ENCODE data around the gene PLPPR5.
"Not testable (repeated sequence)": the region's sequence is repeated elsewhere in the genome, so short reads cannot be mapped to it uniquely, and the experiment has no call there.

Gene PLPPR5

DNA sequence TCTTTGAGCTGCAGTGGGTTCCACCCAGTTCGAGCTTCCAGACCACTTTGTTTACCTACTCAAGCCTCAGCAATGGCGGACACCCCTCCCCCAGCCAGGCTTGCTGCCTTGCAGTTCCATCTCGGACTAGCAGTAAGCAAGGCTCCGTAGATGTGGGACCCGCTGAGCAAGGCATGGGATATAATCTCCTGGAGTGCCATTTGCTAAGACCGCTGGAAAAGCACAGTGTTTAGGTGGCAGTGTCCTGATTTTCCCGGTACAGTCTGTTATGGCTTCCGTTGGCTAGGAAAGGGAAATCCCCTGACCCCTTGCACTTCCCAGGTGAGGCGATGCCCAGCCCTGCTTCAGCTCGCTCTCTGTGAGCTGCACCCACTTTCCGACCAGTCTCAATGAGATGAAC, 123.4 kb downstream of the PLPPR5 start:
- H3K4me3 ChIP-seq (ENCODE audit: low read depth, low read length); DNase-seq (ENCODE audit: low read depth): not testable (repeated sequence)

DNA sequence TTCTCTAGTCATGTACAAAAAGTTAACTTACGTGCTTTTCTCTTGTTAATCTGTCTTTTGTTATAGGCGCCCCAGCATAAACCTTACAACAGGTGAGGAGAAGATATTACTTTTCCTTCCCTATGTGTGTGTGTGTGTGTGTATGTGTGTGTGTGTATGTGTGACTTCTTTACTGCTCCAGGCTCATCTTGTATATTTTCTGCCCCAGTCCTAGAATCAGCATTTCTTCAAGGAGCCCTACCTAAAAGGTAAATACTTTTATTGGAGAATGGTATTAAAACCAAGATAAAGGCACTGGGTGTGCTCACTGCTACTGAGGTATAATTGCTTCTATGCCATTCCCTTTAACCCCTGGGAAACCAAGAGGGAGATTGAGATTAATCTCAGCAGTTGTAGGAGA, 129.8 kb downstream of the PLPPR5 start:
- no peak overlapping the region for H3K4me3 ChIP-seq (ENCODE audit: low read depth, low read length)
- DNase-seq (ENCODE audit: low read depth), result no peak

DNA sequence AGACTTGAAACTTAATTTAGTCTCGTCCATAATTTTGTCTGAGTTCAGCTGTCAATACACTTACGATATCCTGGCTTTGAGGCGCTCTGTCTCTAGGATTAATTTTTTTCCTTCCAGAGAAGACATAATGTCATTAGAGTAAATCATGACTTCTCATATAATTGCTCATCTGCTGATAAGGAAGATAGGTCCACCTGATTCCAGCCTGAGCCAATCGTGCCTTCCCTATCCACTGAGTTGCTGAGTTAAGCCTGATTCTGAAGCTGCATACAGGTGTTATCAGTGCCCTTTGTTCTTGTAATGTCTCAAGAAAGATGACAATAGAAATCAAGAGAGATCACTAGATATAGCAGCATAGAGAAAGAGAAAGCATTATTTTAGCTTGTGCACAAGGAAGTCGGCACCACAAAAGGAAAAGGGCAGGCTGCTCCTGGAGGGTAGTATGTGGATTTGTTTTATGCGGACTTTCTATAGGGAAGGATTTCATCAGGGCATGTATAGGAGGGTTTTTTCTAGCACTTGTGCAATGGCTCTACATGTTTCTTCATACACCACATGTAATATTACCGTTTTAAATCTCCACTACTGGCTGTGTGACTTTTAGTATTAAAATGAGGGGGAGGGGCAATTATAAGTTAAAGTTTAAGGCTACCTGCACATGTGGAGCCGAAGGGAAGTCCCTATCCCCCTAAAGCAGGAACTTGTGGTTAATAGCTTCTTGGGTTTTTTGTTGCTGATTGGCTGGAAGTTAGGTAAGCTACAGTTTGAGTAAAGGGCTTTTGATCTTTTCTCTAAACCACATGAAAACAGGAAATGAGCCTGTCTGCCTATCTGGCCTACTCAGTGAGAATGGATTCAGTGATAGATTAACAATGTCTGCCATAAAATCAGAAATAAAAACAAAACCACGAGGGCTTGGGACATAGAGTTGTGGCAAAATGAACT, 133.4 kb downstream of the PLPPR5 start:
- no peak for DNase-seq (ENCODE audit: low read depth)
- no peak overlapping the region for H3K4me3 ChIP-seq (ENCODE audit: low read depth, low read length)

DNA sequence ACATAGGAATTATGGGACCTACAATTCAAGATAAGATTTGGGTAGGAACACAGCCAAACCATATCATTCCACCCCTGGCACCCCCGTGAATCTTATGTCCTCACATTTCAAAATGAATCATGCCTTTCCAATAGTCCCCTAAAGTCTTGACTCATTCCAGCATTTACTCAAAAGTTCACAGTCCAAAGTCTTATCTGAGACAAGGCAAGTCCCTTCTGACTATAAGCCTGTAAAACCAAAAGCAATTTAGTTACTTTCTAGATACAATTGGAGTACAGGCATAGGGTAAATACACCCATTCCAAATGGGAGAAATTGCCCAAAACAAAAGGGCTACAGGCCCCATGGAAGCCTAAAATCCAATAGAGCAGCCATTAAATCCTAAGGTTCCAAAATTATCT, 138.9 kb downstream of the PLPPR5 start:
- no peak overlapping the region for H3K4me3 ChIP-seq (ENCODE audit: low read depth, low read length)
- no peak for DNase-seq (ENCODE audit: low read depth)

DNA sequence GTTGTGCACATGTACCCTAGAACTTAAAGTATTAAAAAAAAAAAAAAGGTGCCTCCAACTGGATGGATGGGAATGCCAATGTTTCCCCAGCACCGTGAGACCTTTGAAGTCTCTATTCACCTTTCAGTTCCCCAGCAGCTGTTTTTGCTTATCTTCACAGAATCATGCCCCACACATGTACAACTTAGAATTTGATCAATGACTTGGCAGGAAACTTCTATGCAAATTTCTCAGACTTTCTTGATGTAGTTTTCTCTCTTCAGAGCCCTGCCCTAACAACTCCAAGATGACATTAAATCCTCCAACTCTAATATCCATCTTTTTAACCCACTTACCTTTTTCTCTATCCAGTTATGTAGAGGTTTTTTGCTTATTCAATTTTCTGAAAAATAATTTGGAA, 144.3 kb downstream of the PLPPR5 start:
- DNase-seq (ENCODE audit: low read depth), result no peak
- no peak overlapping the region for H3K4me3 ChIP-seq (ENCODE audit: low read depth, low read length)

DNA sequence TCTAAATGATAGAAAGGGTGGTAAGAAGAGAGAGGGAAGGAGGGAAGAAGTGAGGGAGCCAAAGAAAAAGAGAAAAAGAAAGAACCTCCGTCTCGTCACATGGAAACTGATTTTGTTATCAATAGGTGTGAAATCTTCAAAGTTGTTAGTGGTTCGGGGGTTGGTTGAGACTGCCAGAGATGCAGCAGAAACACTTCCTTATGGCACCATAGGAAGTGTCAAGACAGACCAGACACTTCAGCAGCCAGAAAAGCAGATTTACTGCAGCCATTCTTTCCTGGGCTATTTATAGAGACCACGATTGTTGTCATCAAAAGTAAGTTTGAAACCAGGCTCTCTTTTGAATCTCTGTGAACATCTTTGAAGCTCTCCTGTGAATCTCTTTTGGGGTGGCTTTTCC, 150.5 kb downstream of the PLPPR5 start:
- no peak overlapping the region for H3K4me3 ChIP-seq (ENCODE audit: low read depth, low read length)
- DNase-seq (ENCODE audit: low read depth), result no peak

DNA sequence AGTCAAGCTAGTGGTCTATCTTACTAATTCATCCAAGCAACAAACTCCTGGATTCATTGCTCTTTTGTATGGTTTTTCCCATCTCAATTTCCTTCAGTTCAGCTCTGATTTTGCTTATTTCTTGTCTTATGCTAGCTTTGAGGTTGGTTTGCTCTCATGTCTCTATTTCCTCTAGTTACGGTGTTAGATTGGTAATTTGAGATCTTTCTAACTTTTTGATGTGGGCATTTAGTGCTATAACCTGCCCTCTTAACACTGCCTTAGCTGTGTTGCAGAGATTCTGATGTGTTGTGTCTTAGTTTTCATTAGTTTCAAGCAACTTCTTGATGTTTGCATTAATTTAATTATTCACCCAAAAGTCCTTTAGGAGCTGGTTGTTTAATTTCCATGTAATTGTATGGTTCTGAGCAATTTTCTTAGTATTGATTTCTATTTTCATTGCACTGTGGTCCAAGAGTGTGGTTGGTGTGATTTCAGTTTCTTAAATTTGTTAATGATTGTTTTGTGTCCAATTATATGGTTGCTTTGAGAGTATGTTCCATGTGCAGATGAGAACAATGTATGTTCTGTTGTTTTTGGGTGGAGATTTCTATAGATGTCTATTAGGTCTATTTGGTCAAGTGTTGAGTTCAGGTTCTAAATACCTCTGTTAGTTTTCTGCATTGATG, 154.6 kb downstream of the PLPPR5 start:
- H3K4me3 ChIP-seq (ENCODE audit: low read depth, low read length), result no peak overlapping the region
- DNase-seq (ENCODE audit: low read depth), result no peak

DNA sequence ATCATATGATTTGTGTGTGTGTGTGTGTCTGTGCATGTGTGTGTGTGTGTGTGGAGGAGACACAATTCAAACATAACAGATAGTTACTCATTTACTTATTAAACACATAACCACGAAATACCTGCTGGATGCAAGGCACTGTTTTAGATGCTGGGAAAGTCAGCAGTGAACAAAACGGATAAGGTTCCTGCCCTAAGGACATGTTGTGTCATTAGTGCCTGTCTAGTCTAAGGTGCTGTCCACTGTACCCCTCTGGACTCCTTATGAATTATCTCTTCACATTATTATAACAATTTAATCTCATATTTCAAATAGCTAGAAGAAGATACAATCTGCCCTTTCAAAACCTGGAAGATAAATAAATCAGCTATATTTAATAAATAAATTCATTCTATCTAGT, 162.4 kb downstream of the PLPPR5 start:
- no peak for DNase-seq (ENCODE audit: low read depth)
- H3K4me3 ChIP-seq (ENCODE audit: low read depth, low read length), result no peak overlapping the region
